HG03066 (cell line): ENCODE results near the gene UBXN6.

Source experiments
- ATAC-seq: cut with Tn5 transposase; IDR thresholded peaks from one replicate; pipeline ENCODE4 v1.9.1; 2021; ENCODE audit warnings: low read depth; ENCODE audit not compliant: unreplicated experiment

The UBXN6 gene, protein sequence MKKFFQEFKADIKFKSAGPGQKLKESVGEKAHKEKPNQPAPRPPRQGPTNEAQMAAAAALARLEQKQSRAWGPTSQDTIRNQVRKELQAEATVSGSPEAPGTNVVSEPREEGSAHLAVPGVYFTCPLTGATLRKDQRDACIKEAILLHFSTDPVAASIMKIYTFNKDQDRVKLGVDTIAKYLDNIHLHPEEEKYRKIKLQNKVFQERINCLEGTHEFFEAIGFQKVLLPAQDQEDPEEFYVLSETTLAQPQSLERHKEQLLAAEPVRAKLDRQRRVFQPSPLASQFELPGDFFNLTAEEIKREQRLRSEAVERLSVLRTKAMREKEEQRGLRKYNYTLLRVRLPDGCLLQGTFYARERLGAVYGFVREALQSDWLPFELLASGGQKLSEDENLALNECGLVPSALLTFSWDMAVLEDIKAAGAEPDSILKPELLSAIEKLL

GRCh38 chr19:4457654-4458395 is at the start of gene UBXN6:
TSS of gene UBXN6 (minus strand) at chr19:4457794. CDS start at chr19:4457697, 97 bp downstream.
- ATAC-seq = peak; percentile 69

DNA sequence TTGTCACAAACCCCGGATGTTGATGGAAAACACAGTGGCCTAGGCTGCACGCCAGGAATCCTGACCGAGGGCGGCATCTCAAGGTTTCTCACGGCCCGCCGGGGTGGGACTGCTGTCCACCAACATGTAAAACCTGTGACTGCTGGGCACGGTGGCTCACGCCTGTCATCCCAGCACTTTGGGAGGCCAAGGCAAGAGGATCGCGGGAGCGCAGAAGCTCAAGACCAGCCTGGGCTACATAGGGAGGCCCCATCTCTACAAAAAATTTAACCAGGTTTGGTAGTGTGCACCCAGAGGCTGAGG is 49.5 kb upstream of the UBXN6 start:
- ATAC-seq = no peak

GRCh38 chr19:4506449-4507149 is 49.0 kb upstream of the UBXN6 start:
- no peak for ATAC-seq

DNA sequence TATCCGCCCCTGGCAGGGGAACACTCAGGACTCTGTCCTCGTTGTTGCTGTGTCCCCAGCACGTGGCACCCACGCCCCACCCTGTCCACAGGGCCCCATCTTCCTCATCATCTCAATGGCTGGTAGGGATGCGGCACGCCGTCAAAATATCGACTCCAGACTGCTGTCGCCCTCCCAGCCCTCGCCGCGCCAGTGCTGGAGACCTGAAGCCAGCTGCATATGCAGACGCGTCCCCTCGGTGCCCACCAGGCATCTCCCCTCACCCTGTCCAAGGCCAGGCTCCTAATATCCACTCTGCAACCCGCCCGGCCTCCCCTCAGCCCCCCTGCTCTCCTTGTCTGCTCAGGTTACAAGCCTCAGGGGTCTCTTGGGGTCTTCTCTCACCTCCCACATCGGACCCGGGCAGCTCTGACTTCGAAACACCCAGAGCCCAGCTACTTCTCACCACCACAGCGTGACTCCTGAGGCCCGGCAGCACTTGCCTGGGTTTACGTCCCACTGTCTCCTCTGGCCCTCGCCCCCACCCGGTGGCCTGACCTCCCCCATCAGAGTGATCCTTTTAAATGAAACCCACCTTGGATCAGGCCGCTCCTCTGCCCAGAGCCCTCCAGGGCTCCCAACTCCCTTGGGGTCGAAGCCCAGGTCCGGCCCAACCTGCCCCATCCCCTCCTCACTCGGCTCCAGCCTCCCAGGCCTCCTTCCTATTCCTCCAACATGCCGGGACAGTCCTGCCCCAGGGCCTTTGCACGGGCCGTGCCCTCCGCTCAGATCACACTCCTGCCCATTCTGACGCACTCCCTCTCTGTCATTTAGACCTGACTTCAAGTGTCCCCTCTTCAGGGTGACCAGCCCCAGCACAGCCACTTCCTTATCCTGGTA is 48.2 kb upstream of the UBXN6 start:
- ATAC-seq = no peak

DNA sequence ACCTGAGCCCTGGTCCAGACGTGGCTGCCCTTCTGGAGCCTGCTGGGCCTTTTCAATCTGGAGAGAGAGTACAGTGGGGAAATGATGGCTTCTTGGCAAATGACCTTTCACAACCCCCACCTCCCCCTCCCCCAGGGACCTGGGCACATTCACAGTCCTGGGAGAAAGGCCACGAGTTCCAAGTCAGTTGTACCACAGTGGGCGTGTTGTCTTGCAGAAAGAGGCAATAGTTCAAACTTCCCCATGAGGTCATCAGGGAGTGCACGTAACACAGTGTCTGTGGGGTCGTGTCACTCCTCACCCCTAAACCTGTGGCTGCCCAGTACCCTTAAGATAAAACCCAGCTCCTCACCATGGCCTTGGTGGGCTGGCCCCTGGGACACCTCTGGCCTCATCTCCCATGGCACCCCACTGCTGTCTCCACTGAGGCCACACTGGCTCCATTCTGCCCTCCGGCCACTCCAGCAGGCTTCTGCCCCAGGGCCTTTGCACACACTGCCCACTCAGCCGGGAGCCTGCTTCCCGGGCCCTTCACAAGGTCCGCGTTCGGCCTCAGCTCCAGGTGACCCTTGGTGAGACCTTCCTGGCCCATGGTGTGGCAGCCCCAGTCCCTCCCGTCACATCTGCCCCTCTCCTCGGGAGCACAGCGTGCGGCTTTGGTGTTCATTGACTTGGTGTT is 47.4 kb upstream of the UBXN6 start:
- no peak for ATAC-seq

DNA sequence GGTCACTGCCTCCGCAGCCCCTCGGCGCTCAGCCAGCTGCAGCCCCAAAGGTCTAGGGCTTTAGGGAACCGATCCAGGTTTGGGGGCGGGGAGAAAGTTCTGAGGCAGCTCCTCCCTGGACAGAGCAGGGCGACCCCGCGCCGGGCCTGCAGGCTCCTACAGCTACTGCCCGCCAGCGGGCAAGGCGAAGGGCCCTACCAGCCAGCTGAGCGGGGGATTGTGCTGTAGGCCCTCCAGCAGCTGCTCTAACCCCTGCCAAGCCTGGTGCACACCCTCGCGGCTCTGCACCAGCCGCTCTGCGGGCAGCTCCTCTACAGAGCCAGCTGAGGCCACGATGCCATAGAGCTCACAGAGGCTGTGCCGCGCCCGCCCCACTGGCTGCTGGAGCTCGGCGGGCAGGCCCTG is 46.7 kb upstream of the UBXN6 start:
- no peak for ATAC-seq

GRCh38 chr19:4503825-4504170 is 46.2 kb upstream of the UBXN6 start:
- no peak for ATAC-seq

DNA sequence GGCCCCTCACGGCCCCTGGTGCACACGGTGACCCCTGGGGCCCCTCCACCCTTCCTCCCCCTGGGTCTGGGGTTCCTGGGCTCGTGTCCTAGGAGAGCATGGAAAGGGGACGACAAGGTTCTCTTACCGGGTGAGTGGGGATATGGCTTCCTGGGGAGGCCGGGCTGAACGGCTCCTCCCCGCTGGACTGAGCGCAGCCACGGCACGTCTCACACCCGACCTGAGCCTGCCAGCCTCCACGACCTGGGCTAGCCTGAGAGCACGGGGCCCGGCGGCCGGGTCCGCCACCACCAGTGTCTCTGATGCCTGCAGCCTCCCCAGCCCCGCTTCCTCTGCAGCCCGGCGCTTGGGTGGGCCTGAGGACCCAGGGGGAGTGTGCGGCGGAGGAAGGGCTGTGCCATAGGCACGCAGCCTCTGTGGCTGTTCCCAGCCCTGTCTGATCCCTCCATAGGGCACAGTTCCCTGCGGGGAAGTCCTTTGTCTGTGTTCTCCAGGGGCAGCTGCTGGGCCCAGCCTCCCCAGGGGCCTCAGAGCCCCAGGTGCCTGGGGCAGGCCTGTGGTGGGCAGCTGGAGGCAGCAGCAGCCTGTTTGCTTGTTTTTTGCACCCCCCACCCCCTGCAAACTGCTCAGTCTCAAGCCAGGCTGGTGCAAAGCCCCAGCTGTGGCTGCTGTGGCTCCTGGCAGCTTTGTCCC is 45.7 kb upstream of the UBXN6 start:
- no peak for ATAC-seq

DNA sequence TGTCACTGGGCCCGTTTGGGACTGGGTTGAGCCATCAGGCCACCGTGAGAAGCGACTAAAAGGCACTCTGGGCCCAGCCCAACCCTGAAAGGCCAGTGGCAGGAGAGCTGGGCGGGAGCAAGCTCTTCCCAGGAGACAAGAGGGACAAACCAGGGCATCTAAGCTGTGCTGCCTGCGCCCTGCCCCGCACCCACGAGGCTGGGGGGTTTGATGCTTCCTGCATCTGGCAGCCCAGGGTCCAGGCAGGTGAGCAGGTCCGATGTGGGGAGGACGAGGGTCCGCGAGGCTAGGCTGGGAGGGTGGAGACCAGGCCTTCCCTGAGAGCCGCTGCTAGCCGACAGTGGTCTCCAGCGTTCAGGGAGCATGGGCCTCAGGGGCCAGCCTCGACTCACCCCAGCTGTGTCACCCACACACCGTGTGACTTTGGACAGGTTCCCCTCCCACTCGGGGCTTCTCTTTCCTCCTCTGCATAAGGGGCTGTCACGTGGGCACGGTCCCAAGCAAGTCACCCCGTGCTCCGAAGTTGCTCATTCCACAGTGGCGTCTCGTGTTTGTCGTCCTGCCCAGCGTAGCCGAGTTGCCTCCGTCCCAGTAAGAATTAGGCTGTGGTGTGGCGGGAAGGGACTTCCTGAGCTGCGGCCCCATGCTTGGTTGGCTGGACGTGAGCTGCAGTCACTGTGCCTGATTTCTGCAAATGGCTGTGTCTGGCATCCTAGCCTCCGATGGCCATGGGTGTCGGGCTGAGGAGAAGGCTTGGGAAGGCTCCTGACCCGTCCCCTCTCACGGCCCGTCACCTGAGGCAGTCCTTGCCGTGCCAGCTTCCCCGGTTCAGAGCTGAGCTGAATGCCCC is 44.9 kb upstream of the UBXN6 start:
- no peak for ATAC-seq

DNA sequence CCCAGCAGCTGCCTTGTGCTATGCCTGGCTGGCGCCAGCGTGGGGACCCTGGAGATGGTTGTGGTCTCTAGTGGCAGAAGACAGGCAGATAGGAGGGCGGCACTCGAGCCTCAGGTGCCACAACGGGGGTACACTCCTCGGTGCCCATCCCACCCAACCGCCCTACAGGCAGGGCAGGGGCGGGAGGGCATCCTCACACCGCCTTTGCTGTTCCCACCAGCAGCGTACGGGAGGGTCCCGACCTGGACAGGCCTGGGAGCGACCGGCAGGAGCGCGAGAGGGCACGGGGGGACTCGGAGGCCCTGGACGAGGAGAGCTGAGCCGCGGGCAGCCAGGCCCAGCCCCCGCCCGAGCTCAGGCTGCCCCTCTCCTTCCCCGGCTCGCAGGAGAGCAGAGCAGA is 44.1 kb upstream of the UBXN6 start:
- no peak for ATAC-seq

DNA sequence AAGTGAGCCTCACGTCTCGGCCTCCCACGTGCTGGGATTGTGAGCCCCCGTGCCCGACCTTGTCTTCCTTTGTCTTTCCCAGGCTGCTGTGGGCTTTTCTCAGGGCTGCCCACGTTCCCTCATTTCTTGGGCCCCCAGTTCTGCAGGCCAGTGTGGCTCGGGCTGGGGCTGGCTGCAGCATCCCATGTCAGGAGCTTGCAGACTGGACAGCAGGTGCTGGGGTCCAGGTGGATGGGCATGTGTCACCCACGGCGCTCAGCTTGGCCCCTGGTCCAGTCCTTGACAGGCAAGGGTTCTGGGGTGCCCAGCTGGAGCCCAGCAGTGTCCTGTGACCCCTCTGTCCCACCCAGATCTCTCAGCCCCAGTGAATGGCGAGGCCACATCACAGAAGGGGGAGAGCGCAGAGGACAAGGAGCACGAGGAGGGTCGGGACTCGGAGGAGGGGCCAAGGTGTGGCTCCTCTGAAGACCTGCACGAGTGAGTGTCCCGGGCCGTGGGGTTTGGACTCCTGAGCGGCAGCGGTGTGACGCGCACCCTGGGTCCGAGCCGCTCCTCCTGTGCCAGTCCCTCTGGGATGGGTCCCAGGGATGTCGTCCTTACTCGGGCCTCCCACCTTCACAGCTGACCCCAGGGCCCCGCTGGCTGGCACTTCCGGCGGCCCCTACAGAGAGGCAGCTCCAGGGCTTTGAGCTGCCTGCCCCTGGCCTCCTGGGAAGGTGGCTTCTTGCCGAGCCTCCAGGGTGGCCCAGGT is 43.4 kb upstream of the UBXN6 start:
- ATAC-seq = no peak

GRCh38 chr19:4499855-4500254 is 42.3 kb upstream of the UBXN6 start:
- ATAC-seq = no peak

- ATAC-seq = no peak
Measured at GRCh38 chr19:4499318-4499717, 41.7 kb upstream of the UBXN6 start.

DNA sequence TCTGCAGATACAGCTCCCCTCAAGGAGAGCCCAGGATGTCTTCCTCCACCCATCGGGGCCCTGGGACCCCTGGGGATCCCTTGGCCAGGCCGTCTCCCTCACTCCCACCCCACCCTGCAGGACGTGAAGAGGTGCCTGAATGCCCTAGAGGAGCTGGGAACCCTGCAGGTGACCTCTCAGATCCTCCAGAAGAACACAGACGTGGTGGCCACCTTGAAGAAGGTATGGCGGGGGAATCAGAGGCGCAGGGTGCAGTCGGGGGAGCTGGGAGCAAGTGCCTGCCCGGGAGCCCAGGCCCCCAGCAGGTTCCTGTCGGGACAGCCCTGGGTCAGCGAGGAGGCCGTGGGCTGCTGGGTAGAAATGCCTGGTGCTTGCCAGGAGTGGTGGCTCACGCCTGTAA is 41.1 kb upstream of the UBXN6 start:
- ATAC-seq = no peak

- no peak for ATAC-seq
Measured at GRCh38 chr19:4497770-4498389, 40.3 kb upstream of the UBXN6 start.

GRCh38 chr19:4496304-4496703 is 38.7 kb upstream of the UBXN6 start:
- no peak for ATAC-seq

- no peak for ATAC-seq
Measured at GRCh38 chr19:4495471-4495870, 37.9 kb upstream of the UBXN6 start.

DNA sequence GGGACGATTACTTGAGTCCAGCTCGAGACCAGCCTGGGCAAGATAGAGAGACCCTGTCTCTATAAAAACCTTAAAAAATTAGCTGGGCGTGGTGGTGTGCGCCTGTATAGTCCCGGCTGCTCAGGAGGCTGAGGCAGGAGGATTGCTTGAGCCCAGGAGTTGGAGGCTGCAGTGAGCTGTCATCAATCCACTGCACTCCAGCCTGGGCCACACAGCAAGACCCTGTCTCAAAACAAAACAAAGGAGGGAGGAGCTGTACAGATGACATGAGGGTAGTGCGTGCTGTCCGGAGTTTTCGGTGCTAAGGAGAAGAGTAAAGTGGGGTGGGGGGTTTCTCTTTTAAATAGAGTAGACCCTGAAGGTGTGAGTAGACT is 37.1 kb upstream of the UBXN6 start:
- no peak for ATAC-seq
